Breast epithelium (tissue), 3 donors: ENCODE results near the gene BCL6.

ENCODE experiments used
- CTCF ChIP-seq, 3 donors: fragments of 450-650 bp; IDR thresholded peaks; one replicate each; pipeline ENCODE4 v1.5.1; 2016 to 2017; ENCODE audit warnings: antibody characterized with exemption in 3 of 3, mild to moderate bottlenecking in 3 of 3, moderate library complexity in 3 of 3
- POLR2AphosphoS5 ChIP-seq, 3 donors: sonication (generic); formaldehyde crosslinking; IDR thresholded peaks; one replicate each; pipeline ENCODE4 v1.6.1; 2017; ENCODE audit warnings: antibody characterized with exemption in 3 of 3

- TF ChIP-seq CTCF (IDR thresholded peaks at IDR 0.05) (no peak), POLR2AphosphoS5 (IDR thresholded peaks at IDR 0.05) (no peak)
Observed at GRCh38 chr3:187746059-187746441, 782 bp upstream of the BCL6 start.
